ENCODE data around the gene POLR2M. TPM values are rescaled to one million over a fixed set of nuclear protein-coding genes. Genes with fewer than 3 reads are reported as not detected.

Gene POLR2M
- total RNA-seq (10 to 100 TPM; 51.3 to 57.8 (median 56.1) TPM), polyA plus RNA-seq (48.2 TPM)
- long read RNA-seq, donor 1, full-length matches to known transcripts, result 89 of 105 reads
- long read RNA-seq, donor 1, partial matches to known transcripts, result 11 of 105 reads
- long read RNA-seq, donor 1, other reads (novel, unspliced or antisense), result 5 of 105 reads
- long read RNA-seq, donor 2, full-length matches to known transcripts, result 32 of 37 reads
- long read RNA-seq, donor 2, partial matches to known transcripts, result 3 of 37 reads
- long read RNA-seq, donor 2, other reads (novel, unspliced or antisense), result 2 of 37 reads
- long read RNA-seq, donor 3, full-length matches to known transcripts, result 168 of 208 reads
- long read RNA-seq, donor 3, partial matches to known transcripts, result 34 of 208 reads
- long read RNA-seq, donor 3, other reads (novel, unspliced or antisense), result 6 of 208 reads
- long read RNA-seq, donor 4, full-length matches to known transcripts, result 49 of 56 reads
- long read RNA-seq, donor 4, partial matches to known transcripts, result 3 of 56 reads
- long read RNA-seq, donor 4, other reads (novel, unspliced or antisense), result 4 of 56 reads

DNA sequence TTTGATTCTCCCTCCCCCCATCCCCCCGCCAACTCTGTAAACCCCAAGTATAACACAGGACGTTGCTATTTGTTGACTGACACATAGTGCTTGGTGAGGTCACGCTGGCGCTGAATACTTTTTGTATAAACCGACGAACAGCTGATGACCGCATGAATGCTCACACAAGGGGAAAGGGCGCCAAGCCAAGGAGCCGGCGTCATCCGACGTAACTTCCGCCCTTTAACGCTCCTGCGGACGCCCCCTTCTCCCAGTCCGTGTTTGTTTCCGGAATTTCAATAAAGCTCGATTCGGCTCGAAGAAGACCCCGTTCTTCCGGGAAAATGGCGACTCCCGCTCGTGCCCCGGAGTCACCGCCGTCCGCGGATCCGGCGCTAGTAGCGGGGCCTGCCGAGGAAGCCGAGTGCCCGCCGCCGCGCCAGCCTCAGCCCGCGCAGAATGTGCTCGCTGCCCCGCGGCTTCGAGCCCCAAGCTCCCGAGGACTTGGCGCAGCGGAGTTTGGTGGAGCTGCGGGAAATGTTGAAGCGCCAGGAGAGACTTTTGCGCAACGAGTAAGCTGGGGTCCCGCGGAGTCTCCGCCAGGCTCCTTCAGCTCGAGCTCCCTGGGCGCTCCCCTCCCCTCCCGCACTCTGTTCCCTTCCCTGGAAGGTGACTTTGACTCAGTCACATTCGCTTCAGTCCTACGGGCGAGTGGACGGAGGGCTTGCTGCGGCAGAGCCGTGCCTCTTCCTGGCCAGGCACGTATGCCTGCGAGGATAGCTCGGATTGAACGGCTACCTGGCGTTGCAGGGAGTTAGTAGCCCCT is at the start of gene POLR2M:
Gene POLR2M (plus strand): TSS at position 310 of the 805 bp plus-strand sequence. CDS start 129 bp downstream, at position 439.
- intact Hi-C loops (cut with DNase I), result loop anchor here in 2 of 4 donors (5.0 to 10.0 kb wide), 2 partner anchors 144 to 152 kb away; no protein-coding TSS in a partner anchor
- Histone ChIP-seq H3K9me3 (ENCODE audit: control insufficient read depth, low read length) (no peaks in the 10 kb centered on the region), H3K4me3 (ENCODE audit: low read length) (peak within 1 kb of the TSS; percentile 81), H3K27me3 (ENCODE audit: control insufficient read depth, insufficient read depth) (no peaks in the 10 kb centered on the region), H3K4me1 (ENCODE audit: control insufficient read depth, insufficient read depth, low read length) (no peaks in the 10 kb centered on the region), H3K27ac (ENCODE audit: low read length) (peak within 1 kb of the TSS; percentile 92)
- 3% methylated on average over 70 of the region's 70 CpGs for WGBS
- ATAC-seq (peak; percentile 94 to 95), DNase-seq (peak; percentile 97 to 98 (median 97))

DNA sequence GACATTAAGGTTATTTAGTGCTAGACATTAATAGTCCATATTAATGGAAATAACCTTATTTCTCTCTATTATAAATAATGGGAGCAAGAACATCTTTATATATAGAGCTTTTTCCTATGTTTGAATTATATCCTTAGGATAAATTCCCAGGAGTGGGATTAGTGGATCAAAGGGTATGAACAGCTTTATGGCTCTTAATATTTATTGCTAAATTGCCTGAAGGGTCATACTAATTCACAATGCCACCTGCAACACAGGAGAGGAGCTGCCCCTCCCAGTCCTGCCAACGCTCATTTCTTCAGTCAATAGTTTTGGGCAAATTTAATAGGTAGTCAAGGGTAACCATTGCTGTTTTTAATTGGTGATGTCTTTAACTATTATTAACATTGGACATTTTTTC is 48.9 kb upstream of the POLR2M start:
- Histone ChIP-seq H3K9me3 (ENCODE audit: control insufficient read depth, low read length) (no peaks in the 10 kb centered on the region), H3K4me3 (ENCODE audit: low read length) (no peak overlapping the region), H3K27me3 (ENCODE audit: control insufficient read depth, insufficient read depth) (no peaks in the 10 kb centered on the region), H3K4me1 (ENCODE audit: control insufficient read depth, insufficient read depth, low read length) (peaks cover 4% of the 10 kb centered on the region), H3K27ac (ENCODE audit: low read length) (no peak overlapping the region)
- DNase-seq, result no peak
- ATAC-seq, result no peak
- WGBS, result 90% methylated on average over 1 of the region's 1 CpG
- intact Hi-C loops (cut with DNase I), result no loop called here

DNA sequence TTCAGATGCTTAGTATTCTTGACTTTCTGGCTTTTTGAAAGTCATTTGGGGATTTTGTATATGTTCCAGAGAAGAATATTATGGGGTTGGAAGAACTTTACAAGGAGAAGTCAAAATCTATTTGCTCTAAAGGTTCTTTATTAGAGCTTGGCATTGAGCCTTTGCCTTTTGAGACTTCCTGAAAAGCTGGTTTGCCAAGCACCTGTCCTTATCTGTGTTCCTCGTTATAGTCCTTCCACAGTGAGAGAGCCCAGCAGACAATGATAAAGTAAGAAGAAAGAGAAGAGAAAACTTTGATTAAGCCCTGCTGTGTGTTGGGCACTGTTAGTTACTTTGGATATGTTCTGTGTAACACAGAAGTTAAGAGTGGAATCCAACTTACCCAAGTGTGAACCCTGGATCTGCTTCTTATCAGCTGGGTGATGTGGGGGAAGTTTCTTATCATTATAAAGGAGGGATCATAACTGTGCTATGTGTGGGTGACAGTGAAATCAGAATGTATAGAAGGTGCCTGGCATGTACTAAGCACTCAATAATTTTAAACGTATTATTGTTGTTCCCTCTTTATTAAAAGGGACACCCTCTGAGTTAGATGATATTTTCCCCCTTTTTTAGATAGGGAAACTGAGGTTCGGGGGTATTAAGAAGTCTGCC is 44.3 kb upstream of the POLR2M start:
- no peak overlapping the region for H3K27ac ChIP-seq (ENCODE audit: low read length)

DNA sequence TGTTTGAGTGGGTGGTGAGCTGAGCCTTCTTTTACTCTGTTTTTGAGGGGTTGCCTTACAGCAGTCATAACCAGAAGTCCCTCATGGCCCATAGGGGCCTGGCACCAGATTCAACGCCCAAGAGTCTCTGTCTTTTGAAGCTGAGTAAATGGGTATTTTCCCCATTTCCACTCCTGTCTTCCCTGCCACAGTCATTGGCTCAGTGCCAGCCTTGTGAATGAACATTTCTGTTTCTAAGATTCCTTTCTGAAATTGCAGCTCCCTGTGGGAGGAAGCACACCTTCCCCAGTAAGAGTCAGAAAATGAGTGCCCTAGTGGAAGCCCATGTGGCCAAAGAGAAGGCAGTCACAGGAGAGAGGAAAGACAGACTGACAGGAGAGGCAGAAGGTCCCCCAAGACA is 43.7 kb upstream of the POLR2M start:
- H3K27me3 ChIP-seq (ENCODE audit: control insufficient read depth, insufficient read depth), result no peaks in the 10 kb centered on the region
- intact Hi-C loops (cut with DNase I), result no loop called here
- ATAC-seq (no peak), DNase-seq (no peak)
- H3K9me3 ChIP-seq (ENCODE audit: control insufficient read depth, low read length), result no peaks in the 10 kb centered on the region
- no peaks in the 10 kb centered on the region for H3K4me1 ChIP-seq (ENCODE audit: control insufficient read depth, insufficient read depth, low read length)
- WGBS, result 90% methylated on average over 1 of the region's 1 CpG
- H3K4me3 ChIP-seq (ENCODE audit: low read length), result no peak overlapping the region
- H3K27ac ChIP-seq (ENCODE audit: low read length), result no peak overlapping the region

More for the DNA sequence above, 44.3 kb upstream of the POLR2M start:
- no peaks in the 10 kb centered on the region for H3K27me3 ChIP-seq (ENCODE audit: control insufficient read depth, insufficient read depth)
- H3K4me3 ChIP-seq (ENCODE audit: low read length), result no peak overlapping the region
- ATAC-seq (no peak), DNase-seq (no peak)
- H3K9me3 ChIP-seq (ENCODE audit: control insufficient read depth, low read length), result no peaks in the 10 kb centered on the region
- WGBS, result 62% methylated on average over 3 of the region's 3 CpGs
- intact Hi-C loops (cut with DNase I), result no loop called here
- no peaks in the 10 kb centered on the region for H3K4me1 ChIP-seq (ENCODE audit: control insufficient read depth, insufficient read depth, low read length)

DNA sequence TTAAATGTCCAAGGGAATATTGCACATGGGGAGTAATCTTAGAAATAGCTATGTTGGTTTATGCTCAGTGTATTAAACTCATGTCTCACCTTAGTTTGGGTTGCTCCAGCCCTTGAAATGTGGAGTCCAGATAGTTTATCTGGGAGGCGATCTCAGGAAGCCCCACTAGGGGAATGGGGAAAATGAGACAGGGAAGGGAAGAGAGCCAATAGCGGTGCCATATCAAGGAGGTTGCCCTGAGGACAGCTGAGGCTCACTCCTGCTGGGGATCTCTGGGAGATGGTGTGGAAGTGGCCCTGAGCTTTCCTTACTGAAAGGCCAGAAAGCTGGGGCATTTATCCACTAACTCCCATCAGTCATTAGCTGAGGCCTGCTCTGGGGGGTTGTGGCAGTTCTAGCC is 43.3 kb upstream of the POLR2M start:
- Histone ChIP-seq H3K4me3 (ENCODE audit: low read length) (no peak overlapping the region), H3K27me3 (ENCODE audit: control insufficient read depth, insufficient read depth) (no peaks in the 10 kb centered on the region), H3K9me3 (ENCODE audit: control insufficient read depth, low read length) (no peaks in the 10 kb centered on the region), H3K27ac (ENCODE audit: low read length) (peak overlapping the region; percentile 24), H3K4me1 (ENCODE audit: control insufficient read depth, insufficient read depth, low read length) (no peaks in the 10 kb centered on the region)
- DNase-seq, result no peak
- WGBS, result 87% methylated on average over 2 of the region's 2 CpGs
- intact Hi-C loops (cut with DNase I), result no loop called here
- no peak for ATAC-seq

DNA sequence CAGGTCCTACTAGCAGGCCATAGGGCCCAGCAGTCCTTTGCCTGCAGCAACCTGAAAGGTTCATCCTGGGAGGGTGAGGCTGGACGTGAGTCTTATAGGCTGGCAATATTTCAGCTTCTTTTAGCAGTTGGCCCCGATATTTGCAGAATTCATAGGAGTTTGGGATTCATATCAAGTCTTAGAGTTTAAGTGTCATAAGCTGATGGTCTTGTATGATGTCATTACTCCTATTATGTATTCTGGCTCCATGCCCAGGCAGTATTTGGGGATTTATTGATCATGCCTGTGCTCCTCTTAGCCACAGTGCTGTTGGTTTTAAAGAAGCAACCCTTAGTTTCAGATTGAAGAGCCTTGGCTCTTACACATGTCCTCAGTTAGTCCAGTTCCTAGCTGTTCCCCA is 41.3 kb upstream of the POLR2M start:
- intact Hi-C loops (cut with DNase I), result no loop called here
- WGBS, result 73% methylated on average over 2 of the region's 2 CpGs
- H3K9me3 ChIP-seq (ENCODE audit: control insufficient read depth, low read length), result no peaks in the 10 kb centered on the region
- DNase-seq, result no peak
- no peak overlapping the region for H3K27ac ChIP-seq (ENCODE audit: low read length)
- H3K4me3 ChIP-seq (ENCODE audit: low read length), result no peak overlapping the region
- no peaks in the 10 kb centered on the region for H3K4me1 ChIP-seq (ENCODE audit: control insufficient read depth, insufficient read depth, low read length)
- no peaks in the 10 kb centered on the region for H3K27me3 ChIP-seq (ENCODE audit: control insufficient read depth, insufficient read depth)
- no peak for ATAC-seq

DNA sequence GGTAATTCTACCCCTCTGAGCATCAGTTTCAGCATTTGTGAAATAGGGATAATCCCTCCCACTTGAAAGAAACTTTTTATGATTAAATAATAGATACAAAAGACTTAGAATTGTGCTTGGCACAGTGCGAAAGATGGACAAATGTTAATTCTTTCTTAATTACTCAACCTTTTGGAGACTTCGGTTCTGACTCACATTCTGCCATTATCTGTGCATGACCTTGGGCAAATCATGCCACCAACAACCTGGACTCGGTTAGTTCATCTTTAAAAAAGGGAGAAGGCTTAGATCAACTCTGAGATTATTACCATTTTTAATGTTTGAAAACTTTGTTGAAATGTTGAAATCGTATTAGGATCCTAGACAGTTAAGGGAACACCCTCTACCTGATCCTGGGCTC is 40.6 kb upstream of the POLR2M start:
- Histone ChIP-seq H3K4me1 (ENCODE audit: control insufficient read depth, insufficient read depth, low read length) (no peaks in the 10 kb centered on the region), H3K9me3 (ENCODE audit: control insufficient read depth, low read length) (no peaks in the 10 kb centered on the region), H3K27me3 (ENCODE audit: control insufficient read depth, insufficient read depth) (no peaks in the 10 kb centered on the region), H3K27ac (ENCODE audit: low read length) (no peak overlapping the region), H3K4me3 (ENCODE audit: low read length) (no peak overlapping the region)
- 88% methylated on average over 4 of the region's 4 CpGs for WGBS
- intact Hi-C loops (cut with DNase I), result no loop called here
- DNase-seq, result no peak
- ATAC-seq, result no peak

DNA sequence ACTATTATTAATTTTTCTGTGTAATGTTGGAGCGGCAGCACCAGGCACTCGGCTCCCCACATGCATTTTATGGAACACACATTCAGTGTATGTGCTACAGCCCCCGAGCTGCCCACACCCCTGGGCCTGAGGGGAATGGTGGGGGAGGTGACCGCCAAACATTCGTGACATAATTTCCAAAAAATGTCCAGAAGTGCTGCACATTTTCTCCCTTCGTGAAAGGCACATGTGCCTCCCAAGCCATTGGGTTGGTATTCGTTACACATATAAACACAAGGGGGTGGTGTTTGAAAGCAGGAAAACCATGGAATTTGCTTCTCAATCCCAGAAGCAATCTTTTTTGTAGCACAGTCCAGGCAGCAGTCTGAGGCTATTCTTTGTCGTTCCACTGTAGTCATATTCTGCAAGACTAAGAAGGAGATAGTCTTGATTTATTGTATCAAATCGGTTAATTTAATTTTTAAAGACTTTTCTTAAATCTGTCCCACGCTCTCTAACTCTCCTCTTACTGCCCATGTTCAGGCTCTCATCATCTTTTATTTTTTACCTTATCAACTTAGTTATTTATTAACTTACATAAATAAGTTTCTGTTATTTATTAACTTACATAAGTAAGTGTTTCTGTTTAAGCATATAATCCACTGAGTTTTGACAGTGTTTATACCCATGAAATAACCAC is 39.2 kb upstream of the POLR2M start:
- ATAC-seq, result peak; percentile 78 to 81
- no peak overlapping the region for H3K4me3 ChIP-seq (ENCODE audit: low read length)
- H3K27ac ChIP-seq (ENCODE audit: low read length), result no peak overlapping the region
- no peaks in the 10 kb centered on the region for H3K27me3 ChIP-seq (ENCODE audit: control insufficient read depth, insufficient read depth)
- H3K9me3 ChIP-seq (ENCODE audit: control insufficient read depth, low read length), result no peaks in the 10 kb centered on the region
- intact Hi-C loops (cut with DNase I), result no loop called here
- H3K4me1 ChIP-seq (ENCODE audit: control insufficient read depth, insufficient read depth, low read length), result peaks cover under 1% of the 10 kb centered on the region
- 31% methylated on average over 10 of the region's 10 CpGs for WGBS
- peak in 2 of 3 donors; percentile 48 to 51 for DNase-seq

DNA sequence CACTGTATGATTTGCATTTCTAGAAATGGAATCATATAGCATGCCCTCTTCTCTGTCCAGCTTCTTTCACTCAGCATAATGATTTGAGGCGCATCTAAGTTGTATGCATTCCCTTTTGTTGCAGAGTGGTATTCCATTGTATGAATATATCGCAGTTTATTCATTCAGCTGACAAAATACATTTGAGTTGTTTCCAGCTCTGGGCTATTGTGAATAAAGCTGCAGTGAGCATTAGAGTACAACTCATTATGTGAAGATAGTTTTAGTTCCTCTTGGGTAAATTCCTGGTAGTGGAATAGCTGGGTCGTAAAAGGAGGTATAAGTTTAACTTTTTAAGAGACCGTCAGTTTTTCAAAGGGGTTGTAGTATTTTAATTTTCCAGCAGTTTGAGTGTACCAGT is 38.5 kb upstream of the POLR2M start:
- ATAC-seq, result no peak
- no peak overlapping the region for H3K27ac ChIP-seq (ENCODE audit: low read length)
- intact Hi-C loops (cut with DNase I), result no loop called here
- H3K4me3 ChIP-seq (ENCODE audit: low read length), result no peak overlapping the region
- H3K9me3 ChIP-seq (ENCODE audit: control insufficient read depth, low read length), result no peaks in the 10 kb centered on the region
- H3K27me3 ChIP-seq (ENCODE audit: control insufficient read depth, insufficient read depth), result no peaks in the 10 kb centered on the region
- H3K4me1 ChIP-seq (ENCODE audit: control insufficient read depth, insufficient read depth, low read length), result peaks cover 2% of the 10 kb centered on the region
- 87% methylated on average over 4 of the region's 4 CpGs for WGBS
- DNase-seq, result no peak

DNA sequence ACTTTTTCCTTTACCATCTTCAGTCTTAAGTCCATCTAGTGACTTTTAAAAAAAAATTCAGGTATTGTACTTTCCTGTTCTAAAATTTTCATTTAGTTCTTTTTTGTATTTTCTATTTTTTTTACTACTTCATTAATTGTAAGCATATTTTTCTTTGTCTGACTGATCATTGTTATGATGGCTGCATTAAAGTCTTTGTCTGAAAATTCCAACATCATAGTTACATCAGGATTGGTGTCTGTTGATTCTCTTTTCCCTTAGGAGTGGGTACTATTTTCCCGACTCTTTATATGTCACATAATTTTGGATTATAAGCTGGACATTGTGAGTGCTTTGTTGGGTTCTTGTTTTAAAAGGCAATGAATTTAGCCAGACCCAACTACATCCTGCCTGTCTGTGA is 34.9 kb upstream of the POLR2M start:
- intact Hi-C loops (cut with DNase I), result no loop called here
- H3K9me3 ChIP-seq (ENCODE audit: control insufficient read depth, low read length), result no peaks in the 10 kb centered on the region
- H3K4me3 ChIP-seq (ENCODE audit: low read length), result no peak overlapping the region
- 0% methylated on average over 1 of the region's 1 CpG for WGBS
- DNase-seq, result no peak
- peaks cover 2% of the 10 kb centered on the region for H3K4me1 ChIP-seq (ENCODE audit: control insufficient read depth, insufficient read depth, low read length)
- H3K27me3 ChIP-seq (ENCODE audit: control insufficient read depth, insufficient read depth), result no peaks in the 10 kb centered on the region
- no peak for ATAC-seq
- H3K27ac ChIP-seq (ENCODE audit: low read length), result no peak overlapping the region
